22Rv1 (cell line): ENCODE data around the gene PHYKPL.

ENCODE experiments used
- CTCF ChIP-seq: fragments of 450-650 bp; IDR thresholded peaks from 2 replicates; pipeline ENCODE4 v1.5.1; 2017; ENCODE audit warnings: mild to moderate bottlenecking
- ZFX ChIP-seq: fragments of 450-650 bp; IDR thresholded peaks from 2 replicates; pipeline ENCODE4 v1.6.1; 2017; ENCODE audit warnings: antibody characterized with exemption, borderline replicate concordance

GRCh38 chr5:178257650-178258049 lies 25.0 kb upstream of the PHYKPL start:
- TF ChIP-seq CTCF (no peak), ZFX (no peak)
